Measurements from ENCODE around the gene NEURL1B.

DNA sequence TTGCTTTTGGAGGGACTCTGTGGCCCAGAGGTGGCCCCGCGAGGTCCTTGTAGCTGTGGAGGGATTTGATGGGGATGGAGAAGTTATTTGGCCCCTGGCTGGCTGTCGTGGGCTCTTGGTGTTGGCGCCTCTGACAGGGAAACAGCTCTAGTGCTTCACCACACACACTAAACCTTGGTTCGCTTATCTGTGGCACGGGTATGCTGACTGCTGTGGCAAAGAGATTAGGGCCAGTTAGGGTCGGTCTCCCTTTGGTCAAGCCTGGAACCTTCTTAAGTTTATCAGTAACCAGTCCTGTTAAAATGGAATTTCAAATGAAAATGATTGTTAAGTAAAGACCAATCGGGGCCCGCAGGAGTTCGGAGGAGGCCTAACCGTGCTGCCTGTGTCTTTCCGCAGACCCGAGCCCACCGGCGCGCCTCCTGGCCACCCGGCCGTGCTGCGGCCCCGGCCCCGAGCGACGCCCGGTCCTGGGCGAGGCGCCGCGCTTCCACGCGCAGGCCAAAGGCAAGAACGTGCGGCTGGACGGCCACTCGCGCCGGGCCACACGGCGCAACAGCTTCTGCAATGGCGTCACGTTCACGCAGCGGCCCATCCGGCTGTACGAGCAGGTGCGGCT lies 28.4 kb downstream of the NEURL1B start:
- TF ChIP-seq CTCF (IDR thresholded peaks at IDR 0.05; ENCODE audit: poor library complexity, severe bottlenecking) = no peak
- no peak for TF ChIP-seq EP300 (conservative IDR thresholded peaks at IDR 0.05; ENCODE audit: poor library complexity, severe bottlenecking)
- no peak for TF ChIP-seq TAF1 (IDR thresholded peaks at IDR 0.05; ENCODE audit: low read depth)
- TF ChIP-seq SMC3 (conservative IDR thresholded peaks at IDR 0.05; ENCODE audit: poor library complexity) = no peak
- TF ChIP-seq POLR2AphosphoS5 (IDR thresholded peaks at IDR 0.05) = no peak
- no peak for TF ChIP-seq RAD21 (conservative IDR thresholded peaks at IDR 0.05)
